HepG2 (cell line): Measurements from ENCODE around the gene TCFL5. TPM values are rescaled to one million over a fixed set of nuclear protein-coding genes. Genes with fewer than 3 reads are reported as not detected.

Experiments
- ATAC-seq: fragments of 200-7000 bp; cut with Tn5 transposase; 3 replicates; pipeline ENCODE4 v1.9.1; 2020; ENCODE audit warnings: mild to moderate bottlenecking, moderate library complexity
- BruUV-seq: library from RNA; stranded (reverse); fragments of 400-500 nt; replicated peaks from 2 replicates; lab custom pipeline; 2021; lab: Mats Ljungman, UMichigan
- CTCF ChIA-PET: fragments of 300-600 bp; formaldehyde crosslinking; extraction: SDS; loops from one replicate; lab custom pipeline; 2021; ENCODE audit warnings: low total read pairs, inconsistent platforms, low intra/inter-chr PET ratio; lab: Yijun Ruan, JAX
- POLR2A ChIA-PET: fragments of 350-600 bp; sonication (Branson Sonifier 250); formaldehyde crosslinking; loops from one replicate; lab custom pipeline; 2020; ENCODE audit warnings: antibody characterized with exemption, inconsistent platforms; lab: Yijun Ruan, JAX
- DNase-seq: peaks from one replicate; pipeline ENCODE4 v3.0.0-alpha.2; 2015; ENCODE audit warnings: low spot score
- FAIRE-seq: peaks from 3 replicates; lab custom pipeline; 2011; peaks lifted over from hg19 to GRCh38; lab: Jason Lieb, UNC
- H2AFZ ChIP-seq: one replicate; pipeline ENCODE4 v1.6.1; 2011; ENCODE audit warnings: low read length, inconsistent platforms
- H3K27ac ChIP-seq: fragments of 300-600 bp; 3 replicates; pipeline ENCODE4 v1.8.0; 2011; ENCODE audit warnings: mixed run types, mild to moderate bottlenecking, mixed read lengths, low read length, inconsistent platforms; ENCODE audit not compliant: insufficient read depth; ENCODE audit errors: extremely low read length
- H3K27me3 ChIP-seq, 2 experiments: fragments of 200-600 bp in 1 of 2; 2 replicates in 1 of 2; 3 replicates in 1 of 2; pipeline versions ENCODE4 v1.6.0 to v1.8.0; 2011; ENCODE audit warnings: low read length in 2 of 2, mild to moderate bottlenecking in 2 of 2, moderate library complexity in 2 of 2, inconsistent platforms in 1 of 2; ENCODE audit not compliant: insufficient read depth in 2 of 2, control insufficient read depth in 1 of 2
- H3K36me3 ChIP-seq, 2 experiments: fragments of 200-600 bp in 1 of 2; replicated peaks in 1 of 2; 2 replicates in 1 of 2; 3 replicates in 1 of 2; pipeline versions ENCODE4 v1.5.1 to v1.8.0; 2011; ENCODE audit warnings: low read length in 2 of 2, inconsistent platforms in 1 of 2; ENCODE audit not compliant: insufficient read depth in 2 of 2, control insufficient read depth in 1 of 2
- H3K4me1 ChIP-seq: 2 replicates; pipeline ENCODE4 v1.5.1; 2012; ENCODE audit warnings: low read length, inconsistent platforms; ENCODE audit not compliant: insufficient read depth
- H3K4me2 ChIP-seq: 2 replicates; pipeline ENCODE4 v1.6.0; 2011; ENCODE audit warnings: low read depth, low read length, inconsistent platforms
- H3K4me3 ChIP-seq, 3 experiments: fragments of 200-600 bp in 1 of 3; sonication (generic), shearing (Covaris generic) in 1 of 3; replicated peaks in 1 of 3; 2 replicates each; pipeline ENCODE4 v1.5.1; 2011 to 2016; ENCODE audit warnings: low read length in 3 of 3, inconsistent platforms in 2 of 3, low read depth in 2 of 3, mild to moderate bottlenecking in 2 of 3, control low read depth in 1 of 3, mixed read lengths in 1 of 3; ENCODE audit not compliant: insufficient read depth in 1 of 3
- H3K79me2 ChIP-seq: one replicate; pipeline ENCODE4 v1.6.1; 2011; ENCODE audit warnings: low read length, inconsistent platforms; ENCODE audit not compliant: insufficient read depth
- H3K9ac ChIP-seq: 2 replicates; pipeline ENCODE4 v1.6.0; 2011; ENCODE audit warnings: mild to moderate bottlenecking, low read depth, low read length, inconsistent platforms; ENCODE audit not compliant: insufficient read depth
- H3K9me3 ChIP-seq: 2 replicates; pipeline ENCODE4 v1.5.1; 2012; ENCODE audit warnings: mild to moderate bottlenecking, low read length
- H4K20me1 ChIP-seq: 2 replicates; pipeline ENCODE4 v1.6.0; 2011; ENCODE audit warnings: inconsistent platforms, mild to moderate bottlenecking, low read length, moderate library complexity; ENCODE audit not compliant: insufficient read depth
- CSRNP1 ChIP-seq: sonication (generic); formaldehyde crosslinking; IDR thresholded peaks from 2 replicates; pipeline ENCODE4 v1.8.1; 2023; ENCODE audit warnings: mild to moderate bottlenecking, missing genetic modification reagents
- DNMT1 ChIP-seq: sonication (generic); formaldehyde crosslinking; IDR thresholded peaks from 2 replicates; pipeline ENCODE4 v1.5.1; 2020; ENCODE audit warnings: mild to moderate bottlenecking, missing genetic modification reagents
- FOSL2 ChIP-seq: sonication (generic); formaldehyde crosslinking; IDR thresholded peaks from 2 replicates; pipeline ENCODE4 v1.4.0; 2020; ENCODE audit warnings: missing genetic modification reagents
- HNRNPLL ChIP-seq: fragments of 200-400 bp; formaldehyde crosslinking; IDR thresholded peaks from 2 replicates; pipeline ENCODE4 v1.6.1; 2017; ENCODE audit warnings: mild to moderate bottlenecking, low read depth, low read length; ENCODE audit not compliant: poor library complexity, severe bottlenecking
- KLF13 ChIP-seq: sonication (generic); formaldehyde crosslinking; IDR thresholded peaks from 2 replicates; pipeline ENCODE4 v1.4.0; 2020; ENCODE audit warnings: mild to moderate bottlenecking, missing genetic modification reagents
- LRRFIP1 ChIP-seq: sonication (generic); formaldehyde crosslinking; conservative IDR thresholded peaks from 2 replicates; pipeline ENCODE4 v1.4.0; 2020; ENCODE audit warnings: missing genetic modification reagents
- ZBTB4 ChIP-seq: sonication (generic); formaldehyde crosslinking; IDR thresholded peaks from 2 replicates; pipeline ENCODE4 v1.4.0; 2020; ENCODE audit warnings: missing genetic modification reagents, mild to moderate bottlenecking, borderline replicate concordance
- ZNF512 ChIP-seq: sonication (generic); formaldehyde crosslinking; IDR thresholded peaks from 2 replicates; pipeline ENCODE4 v1.4.0; 2020; ENCODE audit warnings: mild to moderate bottlenecking, missing genetic modification reagents
- ZNF576 ChIP-seq: sonication (generic); formaldehyde crosslinking; IDR thresholded peaks from 2 replicates; pipeline ENCODE4 v1.4.0; 2020; ENCODE audit warnings: mild to moderate bottlenecking, missing genetic modification reagents
- ZNF777 ChIP-seq: sonication (generic); formaldehyde crosslinking; IDR thresholded peaks from 2 replicates; pipeline ENCODE4 v1.4.0; 2020; ENCODE audit warnings: missing genetic modification reagents
- WGBS: methylation state at CpG from one replicate; pipeline ENCODE4 v1.1.6; 2017; ENCODE audit warnings: low lambda C conversion rate; 5-methylcytosine and 5-hydroxymethylcytosine counted together
- in situ Hi-C: cut with HindIII; loops from 2 replicates; pipeline ENCODE4 v1.10.0; 2017; ENCODE audit warnings: low pct_unique_long_range_greater_than_20kb; ENCODE audit not compliant: extremely low pct_ligation_motif_present
- intact Hi-C: fragments of 100-400 bp; cut with micrococcal nuclease; formaldehyde crosslinking; loops from one replicate; pipeline ENCODE4 v1.10.0; 2022; ENCODE audit not compliant: unreplicated experiment
- polyA plus RNA-seq, 8 experiments: library from polyadenylated mRNA; depleted of rRNA in 3 of 8; stranded (reverse) in 7 of 8; unstranded in 1 of 8; fragments of >200 nt; fragmentation: Illumina TruSeq in 4 of 8; extraction: Trizol in 4 of 8; gene quantifications; 2 replicates each; pipeline versions ENCODE4 v1.2.1 to v1.2.3, GENCODE V29; 2011 to 2016; ENCODE audit warnings: low read depth in 4 of 8, missing spikeins in 1 of 8, mixed read lengths in 1 of 8; ENCODE audit not compliant: insufficient read depth in 1 of 8
- total RNA-seq, 5 experiments: library from RNA; depleted of rRNA; stranded (reverse); fragments of >200 nt; fragmentation: Illumina TruSeq; extraction: Trizol; gene quantifications; 2 replicates each; pipeline ENCODE4 v1.2.3, GENCODE V29; 2016; ENCODE audit warnings: low read depth in 1 of 5

The TCFL5 gene
- total and polyA plus RNA-seq, 2 of the 13 experiments (the other 11 are each of a cell fraction or from before 2014, with no cell fraction given) = 14.8 to 20.0 TPM

- TF ChIP-seq KLF13 = 0 out of 2 replicates have a peak, but pooled peaks have one; percentile 45
- peak; percentile 91 for TF ChIP-seq ZBTB4
- TF ChIP-seq ZNF512 (CRISPR knock-in tag) = 0 out of 2 replicates have a peak, but pooled peaks have one; percentile 77
Measured at GRCh38 chr20:62876902-62877816, 15.5 kb upstream of the TCFL5 start (continued).

GRCh38 chr20:62876501-62876901 lies 14.9 kb upstream of the TCFL5 start:
- 0 out of 2 replicates have a peak overlapping the region, but pooled peaks have one; percentile 62 for H3K4me2 ChIP-seq
- H3K4me3 ChIP-seq = no peak overlapping the region
- peaks cover 0 to 4% of the 10 kb centered on the region in 2 experiments; a peak in 1 of 5 replicates for H3K27me3 ChIP-seq
- ATAC-seq (peak; percentile 8), FAIRE-seq (no peak), DNase-seq (no peak)
- peaks cover 65% of the 10 kb centered on the region for H3K4me1 ChIP-seq
- intact Hi-C loops (no loop called here), in situ Hi-C loops (no loop called here)
- H3K9ac ChIP-seq = no peak overlapping the region
- H3K27ac ChIP-seq = no peak overlapping the region
- H2AFZ ChIP-seq = no peak overlapping the region
- 86% methylated on average over 12 of the region's 13 CpGs for whole genome bisulfite sequencing
- ChIA-PET CTCF (no interaction called here), POLR2A (interaction anchor here (1.1 to 6.2 kb wide), 7 partner anchors 11 to 209 kb away, joined by 3 to 59 read pairs (median 6); partner anchors contain the start of genes GID8, SLC17A9 and TCFL5)
- no peaks in the 10 kb centered on the region for H3K9me3 ChIP-seq
- no peaks in the 10 kb centered on the region for H4K20me1 ChIP-seq
- BruUV-seq = no TSS peak
- no peaks in the 10 kb centered on the region for H3K79me2 ChIP-seq
- H3K36me3 ChIP-seq = peaks cover 3 to 8% of the 10 kb centered on the region in 2 experiments; a peak in 1 of 5 replicates
- TF ChIP-seq HNRNPLL (peak; percentile 8), LRRFIP1 (CRISPR knock-in tag) (no peak), FOSL2 (0 out of 2 replicates have a peak, but pooled peaks have one; percentile 17), CSRNP1 (CRISPR knock-in tag) (no peak), ZNF777 (no peak), DNMT1 (no peak), ZNF576 (CRISPR knock-in tag) (0 out of 2 replicates have a peak, but pooled peaks have one; percentile 35)
